Adipocyte (in vitro differentiated cells): ENCODE results near the gene FOXB1.

ENCODE experiments used
- DNase-seq: peaks from one replicate; pipeline ENCODE4 v3.0.0-alpha.2; 2015; ENCODE audit warnings: low read depth
- H3K27me3 ChIP-seq: replicated peaks from 2 replicates; pipeline ENCODE4 v1.7.0; 2013; ENCODE audit warnings: mild to moderate bottlenecking, low read length, moderate library complexity; ENCODE audit not compliant: control insufficient read depth, insufficient read depth
- H3K36me3 ChIP-seq: 2 replicates; pipeline ENCODE4 v1.7.0; 2013; ENCODE audit warnings: low read length, mild to moderate bottlenecking, moderate library complexity; ENCODE audit not compliant: control insufficient read depth, insufficient read depth, severe bottlenecking
- H3K4me1 ChIP-seq: 2 replicates; pipeline ENCODE4 v1.7.0; 2013; ENCODE audit warnings: mild to moderate bottlenecking, low read length, moderate library complexity; ENCODE audit not compliant: control insufficient read depth, insufficient read depth
- H3K4me3 ChIP-seq: 2 replicates; pipeline ENCODE4 v1.7.0; 2013; ENCODE audit warnings: mild to moderate bottlenecking, low read length, moderate library complexity
- H3K9ac ChIP-seq: 2 replicates; pipeline ENCODE4 v1.7.0; 2013; ENCODE audit warnings: mild to moderate bottlenecking, low read length, moderate library complexity
- H3K9me3 ChIP-seq: 2 replicates; pipeline ENCODE4 v1.7.0; 2013; ENCODE audit warnings: mild to moderate bottlenecking, low read length, moderate library complexity; ENCODE audit not compliant: control insufficient read depth

The FOXB1 gene

GRCh38 chr15:59993041-59993750 is 10.9 kb upstream of the FOXB1 start:
- Histone ChIP-seq H3K4me3 (no peak overlapping the region), H3K27me3 (peaks cover 71% of the 10 kb centered on the region), H3K4me1 (no peaks in the 10 kb centered on the region), H3K36me3 (no peaks in the 10 kb centered on the region), H3K9ac (no peak overlapping the region), H3K9me3 (peaks cover 6% of the 10 kb centered on the region)
- DNase-seq, result no peak

- DNase-seq, result no peak
- Histone ChIP-seq H3K4me3 (no peak overlapping the region), H3K4me1 (no peaks in the 10 kb centered on the region), H3K36me3 (no peaks in the 10 kb centered on the region), H3K9me3 (peaks cover 6% of the 10 kb centered on the region), H3K9ac (no peak overlapping the region), H3K27me3 (peaks cover 79% of the 10 kb centered on the region)
These were observed 10.1 kb upstream of the FOXB1 start for GRCh38 chr15:59993950-59994401.

- H3K4me1 ChIP-seq, result no peaks in the 10 kb centered on the region
- no peaks in the 10 kb centered on the region for H3K36me3 ChIP-seq
- peaks cover 84% of the 10 kb centered on the region for H3K27me3 ChIP-seq
- no peak overlapping the region for H3K9ac ChIP-seq
- H3K9me3 ChIP-seq, result peaks cover 6% of the 10 kb centered on the region
- H3K4me3 ChIP-seq, result no peak overlapping the region
- no peak for DNase-seq
These were observed 9.6 kb upstream of the FOXB1 start for GRCh38 chr15:59994526-59994887.

- no peak for DNase-seq
- Histone ChIP-seq H3K9ac (no peak overlapping the region), H3K4me3 (no peak overlapping the region), H3K27me3 (peaks cover 85% of the 10 kb centered on the region), H3K36me3 (no peaks in the 10 kb centered on the region), H3K9me3 (peaks cover 6% of the 10 kb centered on the region), H3K4me1 (no peaks in the 10 kb centered on the region)
These were observed 9.1 kb upstream of the FOXB1 start for GRCh38 chr15:59994888-59995557.

- H3K27me3 ChIP-seq, result peaks cover 90% of the 10 kb centered on the region
- no peak overlapping the region for H3K9ac ChIP-seq
- H3K4me1 ChIP-seq, result no peaks in the 10 kb centered on the region
- no peak overlapping the region for H3K4me3 ChIP-seq
- no peak for DNase-seq
- peaks cover 6% of the 10 kb centered on the region for H3K9me3 ChIP-seq
- no peaks in the 10 kb centered on the region for H3K36me3 ChIP-seq
These were observed 8.4 kb upstream of the FOXB1 start for GRCh38 chr15:59995568-59996297.

DNA sequence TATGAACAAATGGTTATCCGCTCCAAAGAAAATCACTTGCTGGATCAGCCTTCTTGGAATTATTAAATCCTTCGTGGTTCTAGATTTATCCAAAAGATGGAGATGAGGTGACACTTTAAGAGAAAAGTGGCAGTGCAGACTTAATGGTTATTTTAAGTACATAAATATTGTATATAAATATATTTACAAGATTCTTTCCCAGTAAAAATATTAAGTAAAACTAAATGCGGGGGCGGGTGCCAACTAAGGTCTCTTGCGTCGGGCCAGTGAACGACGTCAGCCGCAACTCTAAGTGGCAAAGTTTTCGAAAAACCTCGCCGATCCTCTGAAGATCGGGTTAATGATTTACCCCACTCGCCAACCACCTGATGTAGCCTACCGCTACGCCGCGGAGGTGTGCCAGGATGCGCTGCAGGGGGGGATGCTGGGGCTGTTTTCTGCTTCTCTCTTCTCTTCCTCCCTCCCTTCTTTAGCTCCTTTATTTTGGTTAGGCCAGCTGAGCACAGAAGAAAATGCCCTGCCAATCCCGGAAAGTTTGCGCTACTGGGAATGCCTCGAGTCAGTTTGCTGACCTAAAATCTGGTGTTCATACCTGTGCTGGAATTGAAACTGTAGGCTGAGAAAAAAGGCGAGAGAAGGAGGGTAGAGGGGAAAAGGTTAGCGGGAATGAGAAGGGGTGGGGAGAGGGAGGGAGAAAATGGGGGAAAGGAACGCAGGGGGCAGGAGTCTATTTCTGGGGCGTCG is 7.6 kb upstream of the FOXB1 start:
- no peaks in the 10 kb centered on the region for H3K4me1 ChIP-seq
- H3K27me3 ChIP-seq, result peaks cover 96% of the 10 kb centered on the region
- H3K9me3 ChIP-seq, result peaks cover 6% of the 10 kb centered on the region
- no peak for DNase-seq
- H3K4me3 ChIP-seq, result no peak overlapping the region
- no peak overlapping the region for H3K9ac ChIP-seq
- no peaks in the 10 kb centered on the region for H3K36me3 ChIP-seq

- no peak overlapping the region for H3K9ac ChIP-seq
- peaks cover 9% of the 10 kb centered on the region for H3K9me3 ChIP-seq
- no peak for DNase-seq
- H3K4me1 ChIP-seq, result no peaks in the 10 kb centered on the region
- no peak overlapping the region for H3K4me3 ChIP-seq
- H3K27me3 ChIP-seq, result peaks cover 99% of the 10 kb centered on the region
- no peaks in the 10 kb centered on the region for H3K36me3 ChIP-seq
These were observed 6.9 kb upstream of the FOXB1 start for GRCh38 chr15:59997070-59997701.

GRCh38 chr15:59998305-59998949 is 5.7 kb upstream of the FOXB1 start:
- no peak overlapping the region for H3K9ac ChIP-seq
- no peaks in the 10 kb centered on the region for H3K4me1 ChIP-seq
- H3K36me3 ChIP-seq, result no peaks in the 10 kb centered on the region
- no peak overlapping the region for H3K4me3 ChIP-seq
- peaks cover 98% of the 10 kb centered on the region for H3K27me3 ChIP-seq
- H3K9me3 ChIP-seq, result peaks cover 10% of the 10 kb centered on the region
- no peak for DNase-seq

- DNase-seq, result no peak
- Histone ChIP-seq H3K27me3 (peaks cover 98% of the 10 kb centered on the region), H3K36me3 (no peaks in the 10 kb centered on the region), H3K4me3 (no peak overlapping the region), H3K4me1 (no peaks in the 10 kb centered on the region), H3K9ac (no peak overlapping the region), H3K9me3 (peaks cover 10% of the 10 kb centered on the region)
These were observed 5.0 kb upstream of the FOXB1 start for GRCh38 chr15:59998950-59999611.

- H3K27me3 ChIP-seq, result peaks cover 97% of the 10 kb centered on the region
- H3K9ac ChIP-seq, result no peak overlapping the region
- H3K4me3 ChIP-seq, result no peak overlapping the region
- H3K9me3 ChIP-seq, result peaks cover 10% of the 10 kb centered on the region
- peaks cover 4% of the 10 kb centered on the region for H3K4me1 ChIP-seq
- no peak for DNase-seq
- no peaks in the 10 kb centered on the region for H3K36me3 ChIP-seq
These were observed 4.4 kb upstream of the FOXB1 start for GRCh38 chr15:59999612-60000112.
